Esophagus squamous epithelium (tissue), 5 donors: ENCODE data around the gene NR3C2. TPM values are rescaled to one million over a fixed set of nuclear protein-coding genes. Genes with fewer than 3 reads are reported as not detected.

ENCODE experiments used
- DNase-seq: peaks from one replicate; lab custom pipeline; 2025; lab: John Stamatoyannopoulos, UW
- H3K27ac ChIP-seq, 4 donors: fragments of 200-600 bp; sonication (generic); one replicate each; pipeline ENCODE4 v1.5.1; 2016 to 2019; ENCODE audit warnings: mild to moderate bottlenecking in 1 of 4
- H3K27me3 ChIP-seq, 4 donors: fragments of 200-600 bp; sonication (generic); 1 replicate in 3 of 4; 2 replicates in 1 of 4; pipeline versions ENCODE4 v1.5.1 to v1.6.0; 2017 to 2021; ENCODE audit warnings: antibody characterized with exemption in 1 of 4
- H3K36me3 ChIP-seq, 3 donors: fragments of 200-600 bp; sonication (generic); one replicate each; pipeline ENCODE4 v1.5.1; 2016 to 2019
- H3K4me1 ChIP-seq, 3 donors: fragments of 200-600 bp; sonication (generic); one replicate each; pipeline ENCODE4 v1.5.1; 2017 to 2019
- H3K4me3 ChIP-seq, 4 donors: fragments of 200-600 bp; sonication (generic); 1 replicate in 3 of 4; 2 replicates in 1 of 4; pipeline ENCODE4 v1.5.1; 2016 to 2019; ENCODE audit warnings: mild to moderate bottlenecking in 2 of 4, moderate library complexity in 1 of 4
- H3K9me3 ChIP-seq, 3 donors: fragments of 200-600 bp; sonication (generic); one replicate each; pipeline ENCODE4 v1.5.1; 2016 to 2019
- POLR2A ChIP-seq, 4 donors: fragments of 450-650 bp; IDR thresholded peaks; one replicate each; pipeline ENCODE4 v1.6.1; 2017; ENCODE audit warnings: antibody characterized with exemption in 4 of 4, mild to moderate bottlenecking in 4 of 4, moderate library complexity in 3 of 4
- WGBS, 2 donors: methylation state at CpG; one replicate each; pipeline ENCODE4 v1.1.5; 2018; 5-methylcytosine and 5-hydroxymethylcytosine counted together
- intact Hi-C: fragments of 100-400 bp; cut with DNase I; formaldehyde crosslinking; loops from one replicate; pipeline ENCODE4 v1.15.0; 2022
- total RNA-seq, 4 donors: library from RNA; depleted of rRNA; stranded (reverse); fragments of >200 nt; gene quantifications; one replicate each; pipeline ENCODE4 v1.1.0, GENCODE V29; 2016
- TF ChIP-seq, protein P1 (sequence below), 6 experiments: fragments of 450-650 bp in 4 of 6; fragments of 200-600 bp in 2 of 6; sonication (generic) in 2 of 6; IDR thresholded peaks; one replicate each; pipeline ENCODE4 v1.5.1; 2016 to 2019; ENCODE audit warnings: antibody characterized with exemption in 6 of 6, mild to moderate bottlenecking in 4 of 6, moderate library complexity in 4 of 6
- donor health status: DM: yes; HTN: yes; CAD: no.

NR3C2 gene
- total RNA-seq, 4 donors from 2014 or later, result 1.2 to 5.3 (median 2.3) TPM

DNA sequence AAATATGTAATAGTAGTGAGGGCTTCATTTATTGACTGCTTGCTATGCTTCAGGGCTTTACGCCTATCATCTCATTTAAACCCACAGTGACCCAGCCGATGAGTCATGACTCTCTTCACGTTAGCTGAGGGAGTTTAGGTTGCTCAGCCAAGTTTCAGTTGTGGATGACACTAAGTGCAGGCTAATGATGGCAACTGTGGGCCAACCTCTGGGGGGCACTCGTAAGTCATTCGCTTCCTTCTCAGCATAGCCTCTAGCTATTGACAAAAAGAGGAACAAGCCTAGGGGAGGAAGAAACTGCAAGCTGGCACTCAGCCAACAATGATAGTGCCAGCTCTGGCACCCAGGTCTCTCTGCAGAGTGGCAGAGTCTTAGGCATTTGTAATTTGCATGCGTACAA, 385.3 kb downstream of the NR3C2 start:
- intact Hi-C loops, result no loop called here
- WGBS, 2 donors, result 35 to 37% methylated on average over 6 of the region's 6 CpGs
- Histone ChIP-seq H3K4me3 (no peak overlapping the region), H3K9me3 (no peaks in the 10 kb centered on the region), H3K36me3 (peaks cover 0 to 15% (median 0%) of the 10 kb centered on the region in 3 donors), H3K27ac (no peak overlapping the region), H3K27me3 (no peaks in the 10 kb centered on the region), H3K4me1 (peaks cover 0 to 71% (median 2%) of the 10 kb centered on the region in 3 donors)
- DNase-seq, result no peak
- TF ChIP-seq, protein P1, sequence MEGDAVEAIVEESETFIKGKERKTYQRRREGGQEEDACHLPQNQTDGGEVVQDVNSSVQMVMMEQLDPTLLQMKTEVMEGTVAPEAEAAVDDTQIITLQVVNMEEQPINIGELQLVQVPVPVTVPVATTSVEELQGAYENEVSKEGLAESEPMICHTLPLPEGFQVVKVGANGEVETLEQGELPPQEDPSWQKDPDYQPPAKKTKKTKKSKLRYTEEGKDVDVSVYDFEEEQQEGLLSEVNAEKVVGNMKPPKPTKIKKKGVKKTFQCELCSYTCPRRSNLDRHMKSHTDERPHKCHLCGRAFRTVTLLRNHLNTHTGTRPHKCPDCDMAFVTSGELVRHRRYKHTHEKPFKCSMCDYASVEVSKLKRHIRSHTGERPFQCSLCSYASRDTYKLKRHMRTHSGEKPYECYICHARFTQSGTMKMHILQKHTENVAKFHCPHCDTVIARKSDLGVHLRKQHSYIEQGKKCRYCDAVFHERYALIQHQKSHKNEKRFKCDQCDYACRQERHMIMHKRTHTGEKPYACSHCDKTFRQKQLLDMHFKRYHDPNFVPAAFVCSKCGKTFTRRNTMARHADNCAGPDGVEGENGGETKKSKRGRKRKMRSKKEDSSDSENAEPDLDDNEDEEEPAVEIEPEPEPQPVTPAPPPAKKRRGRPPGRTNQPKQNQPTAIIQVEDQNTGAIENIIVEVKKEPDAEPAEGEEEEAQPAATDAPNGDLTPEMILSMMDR (IDR thresholded peaks at IDR 0.05), result peak in 1 of 6 experiments; percentile 15
- no peak for TF ChIP-seq POLR2A (IDR thresholded peaks at IDR 0.05)

DNA sequence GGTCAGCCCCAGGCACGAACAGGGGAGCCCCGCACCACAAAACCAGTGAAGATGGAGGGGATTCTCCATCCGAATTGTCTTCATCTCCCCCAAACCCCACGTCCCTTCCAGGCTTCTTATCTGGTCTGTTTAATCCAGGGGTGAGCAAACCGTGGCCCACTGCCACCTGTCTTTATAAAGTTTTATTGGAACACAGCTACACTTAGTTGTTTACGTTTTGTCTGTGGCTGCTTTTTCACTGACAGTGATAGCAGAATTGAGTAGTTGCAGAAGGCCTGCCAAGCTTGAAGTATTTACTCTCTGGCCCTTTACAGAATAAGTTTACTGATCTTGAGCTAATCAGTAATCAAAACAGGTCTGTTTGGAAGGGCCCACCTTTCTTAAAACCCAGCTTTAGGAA, 386.4 kb downstream of the NR3C2 start:
- Histone ChIP-seq H3K27me3 (no peaks in the 10 kb centered on the region), H3K9me3 (no peaks in the 10 kb centered on the region), H3K4me1 (peaks cover 0 to 71% (median 3%) of the 10 kb centered on the region in 3 donors), H3K4me3 (no peak overlapping the region), H3K27ac (no peak overlapping the region), H3K36me3 (peaks cover 0 to 15% (median 0%) of the 10 kb centered on the region in 3 donors)
- DNase-seq, result no peak
- TF ChIP-seq, protein P1 (IDR thresholded peaks at IDR 0.05), result no peak
- no peak for TF ChIP-seq POLR2A (IDR thresholded peaks at IDR 0.05)
- intact Hi-C loops, result no loop called here
- 89% methylated on average over 6 of the region's 6 CpGs for WGBS, 2 donors

DNA sequence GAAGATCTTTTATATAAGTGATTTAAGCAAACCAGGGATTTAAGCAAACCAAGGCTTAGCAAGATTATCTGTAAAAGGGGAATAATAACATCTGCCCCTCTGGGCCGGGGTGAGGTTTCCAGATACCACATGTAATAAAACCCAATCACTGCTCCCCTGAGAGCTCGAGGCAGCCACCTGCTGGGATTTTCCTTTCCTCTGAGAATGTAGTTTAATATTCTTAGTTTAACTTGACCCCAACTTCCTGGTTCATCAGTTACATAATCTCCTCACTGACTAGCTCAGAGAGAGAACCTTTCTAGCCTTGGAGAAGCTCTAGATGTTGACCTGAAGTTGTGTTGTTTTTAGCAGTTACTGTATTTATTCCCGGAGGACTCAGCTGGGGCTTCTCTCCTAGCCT, 387.9 kb downstream of the NR3C2 start:
- no peaks in the 10 kb centered on the region for H3K9me3 ChIP-seq
- H3K27me3 ChIP-seq, result no peaks in the 10 kb centered on the region
- peaks cover 0 to 17% (median 0%) of the 10 kb centered on the region in 3 donors for H3K36me3 ChIP-seq
- whole genome bisulfite sequencing, 2 donors, result 45 to 58% methylated on average over 3 of the region's 3 CpGs
- intact Hi-C loops, result no loop called here
- H3K4me1 ChIP-seq, result peaks cover 0 to 58% (median 3%) of the 10 kb centered on the region in 3 donors
- DNase-seq, result no peak
- H3K4me3 ChIP-seq, result no peak overlapping the region
- no peak overlapping the region for H3K27ac ChIP-seq
- TF ChIP-seq, protein P1 (IDR thresholded peaks at IDR 0.05), result no peak
- no peak for TF ChIP-seq POLR2A (IDR thresholded peaks at IDR 0.05)

- Histone ChIP-seq H3K36me3 (peaks cover 0 to 25% (median 0%) of the 10 kb centered on the region in 3 donors), H3K27ac (no peak overlapping the region), H3K4me1 (peaks cover 0 to 54% (median 3%) of the 10 kb centered on the region in 3 donors), H3K9me3 (no peaks in the 10 kb centered on the region), H3K4me3 (no peak overlapping the region), H3K27me3 (no peaks in the 10 kb centered on the region)
- intact Hi-C loops, result no loop called here
- TF ChIP-seq, protein P1 (IDR thresholded peaks at IDR 0.05), result no peak
- TF ChIP-seq POLR2A (IDR thresholded peaks at IDR 0.05), result no peak
- 82 to 83% methylated on average over 11 of the region's 11 CpGs for WGBS, 2 donors
- DNase-seq, result no peak
Measured at GRCh38 chr4:148053298-148054003, 388.8 kb downstream of the NR3C2 start.

GRCh38 chr4:148052448-148052847, 389.8 kb downstream of the NR3C2 start:
- Histone ChIP-seq H3K27me3 (no peaks in the 10 kb centered on the region), H3K9me3 (no peaks in the 10 kb centered on the region), H3K36me3 (peaks cover 0 to 34% (median 0%) of the 10 kb centered on the region in 3 donors), H3K4me3 (no peak overlapping the region), H3K4me1 (peaks cover 0 to 44% (median 3%) of the 10 kb centered on the region in 3 donors), H3K27ac (no peak overlapping the region)
- no peak for DNase-seq
- intact Hi-C loops, result no loop called here
- no peak for TF ChIP-seq POLR2A (IDR thresholded peaks at IDR 0.05)
- TF ChIP-seq, protein P1 (IDR thresholded peaks at IDR 0.05), result no peak
